Neural progenitor cell (in vitro differentiated cells): ENCODE measurements around the gene SLC35B4.

Source experiments
- CTCF ChIP-seq: fragments of 200-600 bp; sonication (generic); IDR thresholded peaks from 2 replicates; pipeline ENCODE4 v1.5.1; 2017; ENCODE audit warnings: antibody characterized with exemption, mild to moderate bottlenecking
- EZH2 ChIP-seq: fragments of 200-600 bp; sonication (generic); IDR thresholded peaks from 2 replicates; pipeline ENCODE4 v1.6.1; 2017; ENCODE audit warnings: antibody characterized with exemption, mild to moderate bottlenecking, moderate library complexity

DNA sequence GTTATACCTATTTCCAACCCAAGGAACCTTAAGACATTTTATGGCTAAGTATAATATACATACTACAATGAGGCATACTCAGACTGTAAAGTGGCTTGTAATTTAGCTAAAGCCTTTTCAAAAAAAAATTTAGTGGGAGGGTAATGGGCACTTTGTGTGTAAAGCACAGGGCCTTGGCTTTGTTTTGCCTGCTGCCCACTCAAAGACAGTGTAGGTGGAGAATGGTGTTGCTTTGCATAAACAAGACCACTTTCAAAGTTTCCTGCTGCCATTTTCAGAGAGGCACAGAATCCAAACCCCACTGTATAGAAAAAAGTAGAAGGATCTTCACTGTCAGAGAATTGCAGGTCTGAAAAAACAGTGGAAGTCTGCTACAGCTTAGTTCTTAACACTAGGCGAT is 21.2 kb upstream of the SLC35B4 start:
- TF ChIP-seq CTCF (no peak), EZH2 (no peak)
